B cell (primary cell): ENCODE measurements around the gene MPPED2. TPM values are rescaled to one million over a fixed set of nuclear protein-coding genes. Genes with fewer than 3 reads are reported as not detected.

ENCODE experiments used
- ATAC-seq: fragments of 200-7000 bp; cut with Tn5 transposase; one replicate; pipeline ENCODE4 v1.10.0; 2021; ENCODE audit warnings: low read depth, mild to moderate bottlenecking, moderate number of reproducible peaks, moderate library complexity
- CTCF ChIA-PET: fragments of 350-600 bp; sonication (Branson Sonifier 250); formaldehyde crosslinking; loops from one replicate; lab custom pipeline; 2021; ENCODE audit warnings: antibody characterized with exemption, inconsistent platforms; lab: Charles Lee
- POLR2A ChIA-PET: fragments of 350-600 bp; sonication (Branson Sonifier 250); formaldehyde crosslinking; loops from one replicate; lab custom pipeline; 2021; ENCODE audit warnings: antibody characterized with exemption; lab: Charles Lee
- DNase-seq: peaks from one replicate; pipeline ENCODE4 v3.0.0; 2013
- H2AFZ ChIP-seq: 2 replicates; pipeline ENCODE4 v1.6.1; 2012; ENCODE audit warnings: mild to moderate bottlenecking, low read depth, low read length; ENCODE audit not compliant: insufficient read depth, poor library complexity, severe bottlenecking
- H3K27ac ChIP-seq, 2 donors: 1 replicate in 1 of 2; 2 replicates in 1 of 2; pipeline ENCODE4 v1.5.1; 2012 to 2013; ENCODE audit warnings: low read length in 2 of 2, mild to moderate bottlenecking in 2 of 2, moderate library complexity in 1 of 2
- H3K27me3 ChIP-seq, 4 experiments: fragments of 200-600 bp in 1 of 4; sonication (generic) in 1 of 4; replicated peaks in 1 of 4; 1 replicate in 2 of 4; 2 replicates in 2 of 4; pipeline versions ENCODE4 v1.6.1 to v1.7.0; 2013 to 2016; ENCODE audit warnings: low read length in 3 of 4, mild to moderate bottlenecking in 2 of 4, mixed read lengths in 1 of 4, moderate library complexity in 1 of 4; ENCODE audit not compliant: insufficient read depth in 4 of 4, control insufficient read depth in 3 of 4; ENCODE audit errors: control extremely low read depth in 1 of 4
- H3K36me3 ChIP-seq, 2 experiments: replicated peaks in 1 of 2; 1 replicate in 1 of 2; 2 replicates in 1 of 2; pipeline versions ENCODE4 v1.6.1 to v1.7.1; 2013; ENCODE audit warnings: low read length in 1 of 2; ENCODE audit not compliant: insufficient read depth in 2 of 2, control insufficient read depth in 1 of 2; ENCODE audit errors: control extremely low read depth in 1 of 2, extremely low read depth in 1 of 2
- H3K4me1 ChIP-seq, 2 donors: fragments of 200-600 bp in 1 of 2; sonication (generic) in 1 of 2; 1 replicate in 1 of 2; 2 replicates in 1 of 2; pipeline versions ENCODE4 v1.5.1 to v1.6.1; 2013 to 2017; ENCODE audit warnings: low read length in 2 of 2; ENCODE audit not compliant: control insufficient read depth in 2 of 2, insufficient read depth in 2 of 2
- H3K4me2 ChIP-seq: replicated peaks from 2 replicates; pipeline ENCODE3; 2012; ENCODE audit warnings: mild to moderate bottlenecking, low read depth, low read length; ENCODE audit not compliant: poor library complexity, severe bottlenecking
- H3K4me3 ChIP-seq, 5 experiments: fragments of 200-600 bp in 1 of 5; sonication (generic) in 1 of 5; 1 replicate in 3 of 5; 2 replicates in 2 of 5; pipeline versions ENCODE4 v1.5.1 to v1.7.0; 2011 to 2016; ENCODE audit warnings: low read length in 4 of 5, mild to moderate bottlenecking in 4 of 5, low read depth in 2 of 5, control low read depth in 1 of 5, moderate library complexity in 1 of 5; ENCODE audit not compliant: insufficient read depth in 1 of 5; ENCODE audit errors: control extremely low read depth in 1 of 5, extremely low read depth in 1 of 5
- H3K79me2 ChIP-seq: fragments of 200-600 bp; sonication (generic); one replicate; pipeline ENCODE4 v1.6.0; 2016; ENCODE audit warnings: low read length; ENCODE audit not compliant: control insufficient read depth, insufficient read depth
- H3K9ac ChIP-seq: fragments of 200-600 bp; sonication (generic); 2 replicates; pipeline ENCODE4 v1.6.1; 2017; ENCODE audit warnings: mild to moderate bottlenecking, low read length, moderate library complexity
- H3K9me3 ChIP-seq, 3 donors: one replicate each; pipeline versions ENCODE4 v1.6.1 to v1.7.1; 2013; ENCODE audit warnings: low read length in 2 of 3; ENCODE audit not compliant: control insufficient read depth in 2 of 3, insufficient read depth in 1 of 3; ENCODE audit errors: control extremely low read depth in 1 of 3
- H4K20me1 ChIP-seq: 2 replicates; pipeline ENCODE4 v1.6.0; 2012; ENCODE audit warnings: mild to moderate bottlenecking, low read length; ENCODE audit not compliant: insufficient read depth, control insufficient read depth, poor library complexity, severe bottlenecking
- H3K27ac Mint-ChIP-seq: one replicate; pipeline ENCODE4 v1.8.0; 2021; ENCODE audit warnings: mixed read lengths
- H3K27me3 Mint-ChIP-seq: one replicate; pipeline ENCODE4 v1.8.0; 2021; ENCODE audit warnings: mixed read lengths
- H3K4me1 Mint-ChIP-seq: one replicate; pipeline ENCODE4 v1.8.0; 2021; ENCODE audit warnings: mixed read lengths
- H3K4me3 Mint-ChIP-seq: one replicate; pipeline ENCODE4 v1.8.0; 2021; ENCODE audit warnings: mixed read lengths
- H3K9me3 Mint-ChIP-seq: one replicate; pipeline ENCODE4 v1.8.0; 2022; ENCODE audit warnings: mixed read lengths; ENCODE audit not compliant: insufficient read depth
- EZH2 ChIP-seq: IDR thresholded peaks from 2 replicates; pipeline ENCODE4 v1.6.1; 2012; ENCODE audit warnings: borderline replicate concordance, low read depth, mild to moderate bottlenecking, moderate library complexity, low read length; ENCODE audit not compliant: insufficient read depth, poor library complexity, severe bottlenecking
- WGBS: methylation state at CpG from one replicate; pipeline ENCODE4 v1.1.5; 2013; ENCODE audit warnings: missing lambda C conversion rate; ENCODE audit not compliant: insufficient coverage; 5-methylcytosine and 5-hydroxymethylcytosine counted together
- intact Hi-C: fragments of 100-400 bp; cut with micrococcal nuclease; formaldehyde crosslinking; loops from one replicate; pipeline ENCODE4 v1.10.0; 2022
- polyA plus RNA-seq: library from polyadenylated mRNA; depleted of rRNA; stranded (reverse); fragments of >200 nt; gene quantifications from 2 replicates; pipeline ENCODE4 v1.2.3, GENCODE V29; 2012
- total RNA-seq, 2 donors: library from RNA; stranded (reverse); fragments of 120-200 nt in 1 of 2; gene quantifications; 1 replicate in 1 of 2; 2 replicates in 1 of 2; pipeline versions ENCODE4 v1.2.3 to v1.2.4, GENCODE V29; 2013 to 2022
- TF ChIP-seq, protein P1 (sequence below): fragments of 200-600 bp; IDR thresholded peaks from one replicate; pipeline ENCODE4 v1.8.0; 2022; ENCODE audit warnings: antibody characterized with exemption, mild to moderate bottlenecking

The MPPED2 gene
- total and polyA plus RNA-seq, 2 donors (not counting 1 experiment from before 2014, with no cell fraction given): 0.70 to 1.1 TPM

DNA sequence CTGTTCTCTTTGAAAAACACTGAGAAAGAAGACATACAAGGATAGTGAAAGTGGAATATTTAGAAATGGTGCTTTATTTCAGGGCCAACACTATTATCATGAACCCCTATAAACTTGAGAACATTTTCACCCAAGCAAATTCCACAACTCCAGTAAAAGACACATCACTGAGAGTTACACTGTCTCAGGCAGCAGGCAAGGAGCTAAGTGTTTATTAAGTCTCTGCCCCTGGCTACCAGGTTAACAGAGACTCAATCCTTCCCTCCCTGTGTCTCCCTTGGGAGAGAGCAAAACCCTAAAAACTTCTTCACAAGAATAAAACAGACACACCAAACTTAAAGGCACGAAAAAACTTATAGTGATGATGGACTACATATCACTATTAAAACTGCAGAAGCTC, 18.5 kb downstream of the MPPED2 start:
- ATAC-seq: no peak
- H3K9ac ChIP-seq: no peak overlapping the region
- Mint-ChIP-seq H3K9me3 (no peaks in the 10 kb centered on the region), H3K4me3 (no peak overlapping the region), H3K27me3 (peaks cover 4% of the 10 kb centered on the region), H3K4me1 (no peaks in the 10 kb centered on the region), H3K27ac (no peak overlapping the region)
- no peak for DNase-seq
- no peak overlapping the region for H3K27ac ChIP-seq
- H3K4me2 ChIP-seq: no peak overlapping the region
- WGBS: no CpG with 5 or more reads among the region's 1 CpG
- H3K27me3 ChIP-seq: no peaks in the 10 kb centered on the region
- H3K36me3 ChIP-seq: no peaks in the 10 kb centered on the region
- H3K9me3 ChIP-seq: no peaks in the 10 kb centered on the region
- H3K79me2 ChIP-seq: no peaks in the 10 kb centered on the region
- H4K20me1 ChIP-seq: no peaks in the 10 kb centered on the region
- TF ChIP-seq, protein P1, sequence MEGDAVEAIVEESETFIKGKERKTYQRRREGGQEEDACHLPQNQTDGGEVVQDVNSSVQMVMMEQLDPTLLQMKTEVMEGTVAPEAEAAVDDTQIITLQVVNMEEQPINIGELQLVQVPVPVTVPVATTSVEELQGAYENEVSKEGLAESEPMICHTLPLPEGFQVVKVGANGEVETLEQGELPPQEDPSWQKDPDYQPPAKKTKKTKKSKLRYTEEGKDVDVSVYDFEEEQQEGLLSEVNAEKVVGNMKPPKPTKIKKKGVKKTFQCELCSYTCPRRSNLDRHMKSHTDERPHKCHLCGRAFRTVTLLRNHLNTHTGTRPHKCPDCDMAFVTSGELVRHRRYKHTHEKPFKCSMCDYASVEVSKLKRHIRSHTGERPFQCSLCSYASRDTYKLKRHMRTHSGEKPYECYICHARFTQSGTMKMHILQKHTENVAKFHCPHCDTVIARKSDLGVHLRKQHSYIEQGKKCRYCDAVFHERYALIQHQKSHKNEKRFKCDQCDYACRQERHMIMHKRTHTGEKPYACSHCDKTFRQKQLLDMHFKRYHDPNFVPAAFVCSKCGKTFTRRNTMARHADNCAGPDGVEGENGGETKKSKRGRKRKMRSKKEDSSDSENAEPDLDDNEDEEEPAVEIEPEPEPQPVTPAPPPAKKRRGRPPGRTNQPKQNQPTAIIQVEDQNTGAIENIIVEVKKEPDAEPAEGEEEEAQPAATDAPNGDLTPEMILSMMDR: no peak
- no peak for TF ChIP-seq EZH2
- no peak overlapping the region for H2AFZ ChIP-seq
- H3K4me1 ChIP-seq: no peaks in the 10 kb centered on the region
- ChIA-PET CTCF (no interaction called here), POLR2A (no interaction called here)
- intact Hi-C loops: no loop called here
- no peak overlapping the region for H3K4me3 ChIP-seq

DNA sequence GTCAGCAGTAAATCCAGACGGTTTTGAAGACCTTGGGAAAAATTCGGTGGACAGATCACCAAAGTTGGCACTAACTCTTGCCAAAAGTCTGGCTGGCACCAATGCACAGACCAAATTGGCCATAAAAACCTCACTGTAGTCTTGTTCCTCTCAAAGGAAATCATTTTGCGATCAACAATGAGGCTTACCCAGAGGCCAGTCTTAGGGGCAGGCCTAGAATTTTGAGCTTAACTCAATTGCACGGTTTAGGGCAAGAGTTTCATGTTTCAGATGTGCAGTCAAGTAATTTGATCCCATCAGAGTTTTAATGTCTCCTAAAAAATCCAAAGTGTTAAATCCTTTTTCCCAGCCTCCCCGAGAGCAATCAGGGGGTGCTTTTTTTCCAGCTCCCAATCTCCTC, 19.0 kb downstream of the MPPED2 start:
- no peaks in the 10 kb centered on the region for H3K36me3 ChIP-seq
- H3K27me3 Mint-ChIP-seq: peaks cover 4% of the 10 kb centered on the region
- no peaks in the 10 kb centered on the region for H3K9me3 ChIP-seq
- intact Hi-C loops: no loop called here
- H2AFZ ChIP-seq: no peak overlapping the region
- H3K4me3 ChIP-seq: no peak overlapping the region
- H3K4me3 Mint-ChIP-seq: no peak overlapping the region
- no peaks in the 10 kb centered on the region for H3K4me1 ChIP-seq
- H3K9me3 Mint-ChIP-seq: no peaks in the 10 kb centered on the region
- no peaks in the 10 kb centered on the region for H3K4me1 Mint-ChIP-seq
- H3K27ac ChIP-seq: no peak overlapping the region
- H3K79me2 ChIP-seq: no peaks in the 10 kb centered on the region
- POLR2A ChIA-PET: no interaction called here
- H3K27me3 ChIP-seq: no peaks in the 10 kb centered on the region
- TF ChIP-seq EZH2: no peak
- TF ChIP-seq, protein P1: no peak
- no peaks in the 10 kb centered on the region for H4K20me1 ChIP-seq
- H3K9ac ChIP-seq: no peak overlapping the region
- CTCF ChIA-PET: no interaction called here
- H3K4me2 ChIP-seq: no peak overlapping the region
- ATAC-seq (no peak), DNase-seq (no peak)
- no peak overlapping the region for H3K27ac Mint-ChIP-seq
- WGBS: 98% methylated on average over 4 of the region's 5 CpGs
